ENCODE results near the gene ZSWIM6.
"Not testable (repeated sequence)": the region's sequence is repeated elsewhere in the genome, so short reads cannot be mapped to it uniquely, and the experiment has no call there.

ZSWIM6 gene

DNA sequence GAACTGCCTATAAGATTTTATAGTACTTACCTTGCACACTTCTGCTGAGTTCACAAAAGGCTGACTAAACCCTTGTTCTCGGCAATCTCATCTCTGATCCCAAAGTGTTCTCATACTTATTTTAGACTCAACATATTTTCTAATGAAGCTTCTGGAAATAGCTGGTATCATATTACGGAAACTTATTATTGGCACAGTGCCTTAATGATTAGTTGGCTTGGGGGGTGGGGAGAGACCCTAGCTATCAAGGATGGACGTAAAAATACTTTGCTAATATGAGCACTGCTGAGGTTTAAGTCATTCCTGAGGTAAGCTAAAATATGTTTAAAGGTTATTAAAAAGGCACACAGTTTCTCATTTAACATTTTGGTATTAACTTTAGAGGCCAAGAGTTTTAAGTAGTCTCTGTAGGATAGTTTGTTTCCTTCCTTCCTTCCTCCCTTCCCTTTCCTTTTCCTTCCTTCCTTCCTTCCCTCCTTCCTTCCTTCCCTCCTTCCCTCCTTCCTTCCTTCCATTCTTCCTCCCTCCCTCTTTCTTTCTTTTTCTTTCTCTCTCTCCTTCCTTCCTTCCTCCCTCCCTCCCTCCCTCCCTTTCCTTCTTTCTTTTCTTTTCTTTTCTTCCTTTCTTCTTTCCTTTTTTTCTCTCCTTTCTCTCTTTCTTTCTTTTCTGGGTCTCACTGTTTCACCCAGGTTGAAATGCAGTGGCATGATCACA lies 31.5 kb downstream of the ZSWIM6 start:
- no peak for DNase-seq (ENCODE audit: low spot score)

DNA sequence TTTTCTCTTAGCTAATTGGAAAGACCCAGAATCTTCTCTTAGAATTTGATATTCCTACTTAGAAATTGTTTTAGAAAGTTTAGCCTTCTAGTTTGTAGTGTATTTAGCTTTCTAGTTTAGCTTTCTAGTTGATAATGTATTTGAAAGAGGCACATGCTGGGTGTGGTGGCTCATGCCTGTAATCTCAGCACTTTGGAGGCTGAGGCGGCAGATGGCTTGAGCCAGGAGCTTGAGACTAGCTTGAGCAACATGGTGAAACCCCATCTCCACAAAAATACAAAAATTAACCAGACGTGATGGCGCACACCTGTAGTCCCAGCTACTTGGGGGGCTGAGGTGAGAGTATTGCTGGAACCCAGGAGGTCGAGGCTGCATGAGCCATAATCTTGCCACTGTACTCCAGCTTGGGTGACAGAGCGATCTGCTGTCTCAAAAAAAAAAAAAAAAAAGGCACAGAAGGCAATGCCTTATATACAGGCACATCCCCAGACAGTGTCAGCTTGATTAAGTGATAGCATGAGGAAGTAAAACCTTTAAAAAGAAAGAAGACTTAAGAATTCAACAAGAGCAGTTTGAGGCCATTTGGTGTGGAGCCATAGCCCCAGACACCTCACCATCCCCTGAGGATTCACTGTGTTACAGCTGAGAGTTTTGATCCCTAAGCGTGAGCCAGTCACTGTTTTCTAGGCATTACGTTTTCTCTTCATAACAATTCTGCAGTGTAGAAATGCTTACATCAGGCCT lies 34.6 kb downstream of the ZSWIM6 start:
- no peak for DNase-seq (ENCODE audit: low spot score)

DNA sequence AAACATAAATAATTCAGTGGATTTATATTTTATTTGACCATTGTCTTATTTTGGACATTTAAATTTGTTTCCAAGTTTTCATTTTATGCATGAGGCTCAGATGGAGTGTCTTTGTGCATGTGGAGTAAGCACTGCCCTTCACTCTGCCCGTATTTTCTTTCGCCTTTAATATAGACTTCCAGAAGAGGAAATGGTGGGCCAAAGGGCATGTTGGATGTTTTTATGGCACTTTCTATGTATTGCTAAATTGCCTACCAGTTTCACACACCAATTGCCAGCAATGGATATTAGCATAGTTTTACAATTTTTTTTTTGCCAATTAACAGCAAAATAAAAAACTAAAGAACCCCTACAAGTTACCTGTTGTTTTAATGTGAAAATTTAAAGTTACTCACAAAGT lies 38.4 kb downstream of the ZSWIM6 start:
- no peak for DNase-seq (ENCODE audit: low spot score)

DNA sequence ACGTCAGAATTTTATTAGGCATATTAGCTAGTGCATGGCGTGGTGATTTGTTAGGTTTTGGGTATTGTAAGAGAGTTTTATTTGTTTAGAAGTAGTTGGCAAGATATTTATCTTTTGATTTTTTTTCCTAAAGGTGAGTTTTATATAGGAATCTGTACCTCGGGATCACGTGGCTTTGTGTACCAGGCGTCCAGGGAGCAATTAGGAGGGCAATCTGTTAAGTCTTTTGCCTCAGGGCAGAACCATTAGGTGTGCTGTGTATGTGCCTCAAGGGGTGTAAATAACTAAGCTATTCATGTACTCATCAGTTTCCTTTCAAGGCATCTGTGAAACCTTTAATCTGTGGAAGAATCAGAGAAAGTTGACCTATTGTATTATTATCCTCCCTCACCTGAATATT lies 39.4 kb downstream of the ZSWIM6 start:
- no peak for DNase-seq (ENCODE audit: low spot score)

DNA sequence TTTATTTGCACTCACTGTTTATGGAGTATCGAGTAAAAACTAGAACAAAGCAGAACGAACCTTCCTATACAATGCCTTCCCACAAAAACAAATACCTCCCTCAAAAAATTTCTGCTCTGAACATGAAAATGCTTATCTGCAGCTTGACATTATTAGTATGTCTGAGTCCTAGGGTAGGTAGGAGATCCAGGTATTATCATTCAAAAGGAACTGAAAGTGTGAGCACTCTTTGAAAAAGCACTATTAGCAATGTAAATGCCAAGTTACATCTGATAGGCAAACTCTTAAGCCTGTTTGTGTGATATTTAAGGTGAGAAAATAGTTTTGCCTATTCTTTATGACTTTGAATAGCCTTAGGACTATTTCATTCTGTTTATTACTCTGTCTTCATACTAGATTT lies 47.6 kb downstream of the ZSWIM6 start:
- no peak for DNase-seq (ENCODE audit: low spot score)

DNA sequence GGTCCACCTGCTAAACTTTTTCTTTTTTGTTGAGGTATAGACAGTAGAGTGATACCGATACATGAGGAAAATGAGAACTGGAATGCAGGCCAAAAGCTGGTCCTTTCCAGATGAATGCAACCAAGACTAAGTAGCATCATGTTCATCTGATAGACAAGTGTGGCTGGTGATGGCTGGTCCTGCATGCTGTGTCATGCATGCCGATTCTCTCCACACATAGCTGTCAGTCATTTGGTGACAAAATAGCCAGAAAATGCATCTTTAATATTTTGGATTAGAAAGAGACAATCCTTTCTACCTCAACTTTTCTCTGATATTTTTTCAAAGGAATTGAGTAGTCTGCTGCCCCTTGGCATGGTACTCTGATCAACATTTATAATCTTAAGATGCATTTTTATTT lies 49.9 kb downstream of the ZSWIM6 start:
- no peak for DNase-seq (ENCODE audit: low spot score)

DNA sequence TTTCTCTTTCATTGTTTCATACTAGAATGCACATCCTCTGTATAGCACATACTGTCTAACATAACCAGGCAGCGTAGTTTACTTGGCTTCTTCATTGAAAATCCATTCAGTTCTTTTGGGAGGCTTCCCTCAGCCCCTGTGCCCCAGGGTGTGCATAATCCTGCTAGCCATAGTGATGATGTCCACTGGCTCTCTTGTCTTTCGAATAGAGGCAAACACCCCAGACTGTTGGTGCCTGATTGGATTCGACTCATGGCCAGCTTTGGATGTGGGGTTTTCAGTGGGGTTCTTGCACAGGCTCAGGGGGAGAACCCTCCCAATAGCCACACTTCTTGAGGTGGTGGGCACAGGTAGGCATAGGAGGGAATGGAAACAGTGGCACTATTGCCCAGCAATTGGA lies 53.6 kb downstream of the ZSWIM6 start:
- DNase-seq (ENCODE audit: low spot score), result no peak

DNA sequence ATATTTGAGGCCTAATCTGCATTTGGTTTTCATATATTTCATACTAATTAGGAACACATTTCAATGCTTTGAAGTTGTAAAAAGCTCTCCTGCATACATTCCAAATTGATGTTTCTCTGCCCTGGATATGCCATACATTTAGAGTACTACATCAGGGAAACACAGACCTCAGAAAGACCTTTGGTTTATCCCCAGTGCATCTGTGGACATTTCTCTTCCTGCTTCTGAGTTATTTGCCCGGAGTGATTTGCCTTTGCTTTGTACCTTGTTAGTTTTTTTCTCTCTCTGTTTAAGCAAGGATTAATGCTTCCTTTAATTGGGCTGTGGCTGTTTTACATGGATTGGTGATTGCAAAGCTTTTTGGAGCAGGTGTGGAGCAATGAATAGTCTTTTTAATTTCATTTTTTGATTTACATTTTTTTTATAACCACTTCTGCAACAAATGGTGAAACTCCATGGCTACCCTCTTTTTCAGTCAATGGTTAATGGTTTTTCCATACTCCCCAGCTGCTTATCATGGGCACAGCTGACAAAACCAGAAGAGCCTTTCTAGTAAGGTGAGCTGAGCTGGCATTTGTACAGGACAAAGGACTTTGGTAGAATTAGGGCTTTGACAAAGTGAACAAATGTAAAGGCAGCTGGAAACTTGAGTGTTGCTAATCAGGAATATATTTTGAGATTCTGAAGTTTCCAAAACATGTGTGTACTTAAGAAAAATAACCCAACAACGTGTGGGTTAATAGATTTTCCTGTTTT lies 54.2 kb downstream of the ZSWIM6 start:
- DNase-seq (ENCODE audit: low spot score), result no peak

DNA sequence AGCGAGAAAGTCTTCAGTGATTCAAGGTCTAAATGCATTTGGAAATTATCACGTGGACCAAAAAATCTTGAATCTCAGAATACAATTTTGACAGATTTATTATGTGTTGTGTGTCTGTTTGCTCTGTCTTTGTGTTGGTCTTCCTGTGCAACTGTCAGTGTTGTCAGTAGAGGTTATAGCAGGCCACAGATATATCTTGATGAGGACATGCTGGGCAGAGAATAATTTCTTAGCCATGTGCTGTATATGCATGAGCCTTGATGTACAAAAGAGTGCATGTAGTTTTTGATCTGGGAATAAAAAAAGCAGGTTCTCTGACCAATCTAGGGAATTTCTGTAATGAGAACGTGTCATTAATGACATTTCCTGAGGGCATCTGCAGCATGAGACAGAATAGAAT lies 57.6 kb downstream of the ZSWIM6 start:
- no peak for DNase-seq (ENCODE audit: low spot score)

DNA sequence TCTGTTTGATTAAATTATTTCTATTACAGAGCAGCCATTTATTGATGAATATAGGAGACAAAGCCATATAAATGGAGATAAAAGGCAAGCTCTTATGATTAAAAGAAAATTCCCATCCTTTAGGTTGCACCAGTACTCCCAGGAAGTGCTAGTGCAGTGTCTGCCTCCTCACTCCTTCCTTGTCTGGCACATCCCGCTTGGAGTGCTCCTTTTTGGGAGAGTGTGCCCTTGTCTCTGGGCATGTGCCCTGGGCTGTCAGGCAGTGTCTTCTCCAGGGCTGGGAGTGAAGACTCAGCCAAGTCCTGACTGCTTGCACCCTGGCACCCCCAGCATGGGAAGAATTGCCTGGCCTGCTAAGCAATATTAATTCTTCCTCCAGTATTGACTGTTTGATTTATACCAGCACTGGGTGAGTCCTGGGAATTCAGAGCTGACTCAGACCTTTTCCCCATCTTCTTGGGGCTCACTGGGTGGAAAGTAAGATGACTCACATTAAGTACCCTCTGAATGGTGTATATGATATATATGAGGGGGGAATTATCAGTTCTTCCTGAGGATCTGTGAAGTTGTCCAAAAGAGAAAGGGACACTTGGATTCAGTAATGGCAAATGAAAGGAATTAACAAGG lies 62.1 kb downstream of the ZSWIM6 start:
- peak; percentile 37 for DNase-seq (ENCODE audit: low spot score)

DNA sequence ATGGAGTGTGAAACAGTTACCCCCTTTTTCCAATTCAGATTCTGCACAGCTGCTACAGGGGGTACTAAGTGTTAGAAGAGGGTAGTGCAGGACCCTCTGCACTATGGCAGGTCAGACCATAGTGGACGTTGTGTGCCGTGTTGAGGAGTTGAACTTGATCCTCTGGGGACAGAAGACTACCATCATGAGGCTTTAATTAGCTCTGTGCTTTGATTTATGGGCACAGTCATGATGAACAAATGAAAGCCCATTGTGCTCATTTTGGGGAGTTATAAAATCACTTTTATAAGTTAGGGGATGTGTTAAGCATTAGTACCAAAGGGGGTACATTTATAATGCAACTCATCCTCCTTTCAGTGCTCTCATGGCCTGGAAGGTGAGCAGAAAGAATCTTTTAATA lies 62.7 kb downstream of the ZSWIM6 start:
- DNase-seq (ENCODE audit: low spot score), result no peak

DNA sequence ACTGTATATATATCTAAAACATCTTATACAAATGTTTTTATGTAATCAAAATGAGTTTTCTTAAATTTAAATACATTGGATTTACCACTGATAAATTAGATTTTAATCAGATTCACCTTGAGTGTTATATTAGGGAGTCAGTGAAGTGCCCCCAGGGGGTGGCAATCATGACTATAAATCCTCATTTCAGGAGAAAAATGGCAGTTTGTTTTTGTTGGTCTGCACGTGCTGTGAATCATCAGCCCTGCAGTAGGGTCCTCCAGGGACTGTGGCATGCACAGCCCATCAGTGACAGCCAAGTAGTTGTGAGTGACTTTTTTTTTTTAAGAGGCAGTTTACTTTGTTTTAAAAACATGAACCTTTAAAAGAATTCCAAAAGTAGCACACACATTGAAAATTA lies 65.2 kb downstream of the ZSWIM6 start:
- DNase-seq (ENCODE audit: low spot score), result no peak

DNA sequence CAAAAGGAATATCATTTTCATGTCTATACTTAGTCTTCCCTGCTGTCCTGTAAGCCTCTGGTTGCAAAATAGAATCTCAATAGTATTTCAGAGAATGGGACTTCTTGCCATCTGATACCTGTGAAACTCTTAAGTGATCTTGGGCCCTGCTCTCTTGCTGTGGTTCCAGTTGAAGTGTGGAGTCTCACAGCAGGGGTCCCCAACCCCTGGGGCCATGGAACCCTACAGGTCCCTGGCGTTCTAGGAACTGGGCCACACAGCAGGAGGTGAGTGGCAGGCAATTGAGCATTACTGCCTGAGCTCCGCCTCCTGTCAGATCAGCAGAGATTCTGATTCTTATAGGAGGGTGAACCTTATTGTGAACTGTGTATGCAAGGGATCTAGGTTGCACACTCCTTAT lies 65.9 kb downstream of the ZSWIM6 start:
- no peak for DNase-seq (ENCODE audit: low spot score)

DNA sequence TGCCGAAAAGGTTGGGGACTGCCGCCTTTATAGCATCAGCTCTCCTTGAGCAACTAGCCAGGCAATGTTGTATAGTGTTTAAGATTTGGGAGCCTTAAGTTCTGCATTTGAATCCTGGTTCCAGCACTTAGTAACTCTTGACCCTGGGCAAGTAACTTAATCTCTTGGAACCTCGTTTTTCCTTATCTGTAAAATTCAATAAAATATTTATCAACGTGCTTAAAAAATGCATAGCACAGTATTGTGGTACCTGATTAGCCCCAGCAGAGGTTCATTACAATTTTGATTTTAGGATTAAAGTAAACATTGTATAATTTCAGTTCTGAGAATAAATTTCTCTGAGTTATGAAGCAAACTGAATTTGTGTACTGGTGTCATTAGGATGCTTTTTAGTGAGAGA lies 66.4 kb downstream of the ZSWIM6 start:
- no peak for DNase-seq (ENCODE audit: low spot score)

DNA sequence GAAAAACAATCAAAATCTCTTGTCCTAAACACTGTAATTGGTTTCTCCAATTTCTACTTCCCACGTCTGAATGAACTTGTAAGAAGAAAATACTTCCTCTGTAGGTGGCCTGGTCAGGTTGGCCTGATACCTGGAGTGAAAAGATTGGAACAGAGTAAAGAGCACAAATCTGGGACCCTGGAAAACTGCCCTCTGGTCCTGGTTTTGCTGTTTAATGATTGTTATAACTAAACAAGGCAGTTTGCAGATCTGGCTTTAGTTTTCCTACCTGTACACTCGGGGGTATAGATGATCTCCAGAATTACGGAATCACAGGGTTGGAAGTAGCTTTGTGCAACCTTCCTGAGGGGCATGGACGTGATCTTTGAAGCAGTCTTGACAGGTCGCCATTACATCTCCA lies 67.6 kb downstream of the ZSWIM6 start:
- no peak for DNase-seq (ENCODE audit: low spot score)

DNA sequence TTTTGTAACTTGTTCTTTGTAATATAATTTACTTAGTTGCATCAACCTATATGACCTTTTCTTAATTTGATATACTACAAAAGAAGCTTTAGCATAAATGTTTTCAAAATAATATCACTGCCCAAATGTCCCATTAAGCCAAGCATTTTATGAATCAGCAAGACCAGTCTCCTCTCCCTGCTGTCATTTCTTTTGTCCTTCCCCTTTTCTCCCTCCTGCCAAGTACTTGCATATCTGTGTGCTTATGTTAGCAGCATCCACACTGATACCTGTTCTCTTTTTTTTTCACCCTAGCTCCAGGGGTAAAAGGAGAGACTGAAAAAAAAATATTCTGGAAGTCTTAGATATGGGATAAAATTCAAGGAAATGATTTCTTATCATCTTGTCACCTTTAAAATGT lies 69.7 kb downstream of the ZSWIM6 start:
- peak; percentile 64 for DNase-seq (ENCODE audit: low spot score)

DNA sequence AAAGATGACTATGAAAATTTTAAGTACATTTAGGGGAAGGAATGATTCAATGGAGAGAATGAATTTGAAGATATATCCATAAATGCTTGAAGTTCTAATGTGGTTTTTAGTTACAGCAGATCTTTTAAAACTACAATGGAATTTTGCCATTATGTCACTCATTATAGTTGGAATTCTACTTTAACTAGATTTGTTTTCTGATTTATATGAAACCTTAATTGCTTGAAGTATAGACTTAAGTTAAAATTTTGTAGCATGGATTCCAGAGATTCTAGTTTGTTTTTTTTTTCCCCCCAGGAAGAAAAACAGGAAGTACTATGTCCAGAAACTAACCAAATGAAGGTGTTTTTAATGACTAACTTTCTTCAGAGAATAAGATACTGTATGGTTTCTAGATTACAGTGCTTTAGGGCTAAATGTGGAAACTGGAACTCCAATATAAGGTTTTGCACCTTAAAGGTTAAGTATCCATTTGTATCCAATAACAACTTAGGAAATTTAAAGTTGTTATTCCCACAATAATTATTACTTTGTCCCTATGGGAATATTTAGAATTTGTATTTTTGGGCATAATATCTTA lies 70.3 kb downstream of the ZSWIM6 start:
- DNase-seq (ENCODE audit: low spot score), result no peak

DNA sequence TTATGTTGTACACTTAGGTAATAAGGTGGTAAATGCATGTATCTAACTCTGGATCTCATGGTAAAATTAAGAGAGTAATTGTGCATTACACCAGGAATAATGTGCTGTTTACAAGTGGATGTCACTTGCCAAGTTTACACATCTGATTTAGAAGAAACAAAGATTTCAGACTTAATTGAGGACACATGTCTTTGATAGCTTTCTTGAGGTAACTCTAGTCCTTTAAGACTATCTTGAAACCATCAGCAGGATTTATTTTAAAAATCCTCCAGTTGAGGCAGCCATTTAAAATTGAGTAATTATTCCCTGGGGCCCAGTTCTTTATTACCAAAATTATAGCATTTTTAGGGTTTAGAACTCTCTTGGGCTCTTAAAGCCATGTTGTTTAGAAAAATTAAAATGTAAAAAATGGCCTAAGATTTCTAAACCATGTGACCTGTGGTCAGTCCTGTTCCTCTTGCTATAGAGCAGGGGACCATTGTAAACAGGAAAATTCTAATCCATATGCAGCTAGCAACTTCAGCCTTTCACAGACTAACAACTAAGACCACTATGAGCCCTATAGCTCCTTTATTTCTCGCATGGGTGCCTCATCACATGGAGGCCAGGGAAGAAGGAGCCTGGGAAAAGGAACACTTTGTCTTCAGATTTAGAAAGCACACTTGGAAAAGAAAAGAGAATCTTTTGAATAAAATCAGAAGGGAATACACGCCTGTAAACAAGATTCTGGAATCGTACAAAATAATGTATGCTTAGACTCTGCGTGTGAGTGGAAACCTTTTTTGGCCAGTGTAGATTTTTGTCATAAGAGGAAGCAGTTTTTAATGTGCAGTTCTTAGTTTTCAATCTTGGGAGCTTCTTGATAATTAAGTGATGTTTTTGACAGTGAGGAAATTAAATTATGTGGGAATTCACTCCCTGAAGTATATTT lies 71.2 kb downstream of the ZSWIM6 start:
- no peak for DNase-seq (ENCODE audit: low spot score)

DNA sequence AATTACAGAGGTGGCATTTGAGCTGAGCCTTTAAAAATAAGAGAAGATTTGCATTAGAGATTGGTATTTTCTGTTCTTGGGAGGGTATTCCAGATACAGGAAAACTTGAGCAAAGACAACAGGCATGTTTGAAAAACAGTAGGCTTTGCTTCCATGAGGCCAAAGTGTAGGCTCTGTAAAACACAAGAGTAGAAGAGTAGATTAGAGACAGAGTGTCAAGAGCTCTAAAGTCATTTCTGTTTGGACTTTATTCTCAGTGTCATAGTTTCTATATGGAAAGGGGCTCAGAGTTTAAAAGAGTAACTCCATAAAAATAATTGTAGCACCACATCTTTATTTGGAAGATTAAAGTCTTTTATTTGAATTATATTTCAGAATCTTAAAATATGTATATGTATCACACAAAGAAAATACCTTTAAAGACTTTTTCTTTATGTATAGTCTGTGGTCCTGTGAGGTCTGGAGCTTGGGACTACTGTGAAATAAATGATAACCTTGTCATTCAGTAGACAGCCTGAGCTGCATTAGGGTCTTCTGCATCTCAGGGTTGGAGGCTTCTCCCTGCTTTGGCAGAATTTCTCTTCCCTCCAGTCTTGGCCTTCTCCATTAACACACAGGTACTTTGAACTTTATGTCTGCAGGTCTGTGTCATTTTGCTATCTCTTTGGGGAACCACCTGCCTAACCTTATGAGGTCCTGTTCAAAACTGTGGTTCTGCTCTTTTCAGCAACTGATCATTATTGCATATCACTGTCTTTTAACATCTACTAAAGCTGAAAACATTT lies 73.6 kb downstream of the ZSWIM6 start:
- DNase-seq (ENCODE audit: low spot score), result no peak

DNA sequence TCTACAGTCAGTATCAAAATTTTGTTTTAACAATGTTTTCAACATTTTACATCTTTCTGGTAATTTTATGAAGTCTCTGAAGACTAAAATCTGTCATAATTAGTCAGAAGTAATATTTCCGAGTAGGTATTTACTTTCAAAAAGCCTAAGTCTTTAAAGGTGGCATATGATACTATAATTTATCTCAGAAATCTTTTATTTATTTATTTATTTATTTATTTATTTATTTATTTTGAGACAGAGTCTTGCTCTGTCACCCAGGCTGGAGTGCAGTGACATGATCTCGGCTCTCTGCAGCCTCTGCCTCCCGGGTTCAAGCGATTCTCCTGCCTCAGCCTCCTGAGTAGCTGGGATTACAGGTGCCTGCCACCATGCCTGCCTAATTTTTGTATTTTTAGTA lies 74.4 kb downstream of the ZSWIM6 start:
- DNase-seq (ENCODE audit: low spot score), result not testable (repeated sequence)

All from kidney tubule cell (primary cell).